HG03060 (cell line): ENCODE data around the gene SRSF4.
"Not testable (repeated sequence)": the region's sequence is repeated elsewhere in the genome, so short reads cannot be mapped to it uniquely, and the experiment has no call there.

Experiments used
- ATAC-seq: cut with Tn5 transposase; IDR thresholded peaks from one replicate; pipeline ENCODE4 v1.9.1; 2021; ENCODE audit warnings: low read depth, moderate number of reproducible peaks; ENCODE audit not compliant: unreplicated experiment

Gene SRSF4

GRCh38 chr1:29166291-29166878, 15.3 kb downstream of the SRSF4 start:
- ATAC-seq = no peak

GRCh38 chr1:29164588-29164987, 17.1 kb downstream of the SRSF4 start:
- ATAC-seq = no peak

- no peak for ATAC-seq
Measured at GRCh38 chr1:29162476-29163138, 19.1 kb downstream of the SRSF4 start.

- no peak for ATAC-seq
Measured at GRCh38 chr1:29162025-29162424, 19.7 kb downstream of the SRSF4 start.

GRCh38 chr1:29159773-29160172, 21.9 kb downstream of the SRSF4 start:
- ATAC-seq = no peak

- no peak for ATAC-seq
Measured at GRCh38 chr1:29157269-29157601, 24.5 kb downstream of the SRSF4 start.

GRCh38 chr1:29156543-29157268, 25.0 kb downstream of the SRSF4 start:
- no peak for ATAC-seq

- ATAC-seq = no peak
Measured at GRCh38 chr1:29152046-29152805, 29.5 kb downstream of the SRSF4 start.

GRCh38 chr1:29150346-29150745, 31.4 kb downstream of the SRSF4 start:
- not testable (repeated sequence) for ATAC-seq

- no peak for ATAC-seq
Measured at GRCh38 chr1:29148656-29149491, 32.8 kb downstream of the SRSF4 start.

GRCh38 chr1:29145739-29146437, 35.8 kb downstream of the SRSF4 start:
- no peak for ATAC-seq

- ATAC-seq = no peak
Measured at GRCh38 chr1:29144178-29144577, 37.5 kb downstream of the SRSF4 start.

GRCh38 chr1:29142714-29143113, 39.0 kb downstream of the SRSF4 start:
- no peak for ATAC-seq

GRCh38 chr1:29136391-29136915, 45.2 kb downstream of the SRSF4 start:
- no peak for ATAC-seq

- ATAC-seq = no peak
Measured at GRCh38 chr1:29134695-29135028, 47.0 kb downstream of the SRSF4 start.

- no peak for ATAC-seq
Measured at GRCh38 chr1:29133861-29134694, 47.6 kb downstream of the SRSF4 start.

GRCh38 chr1:29131056-29131455, 50.6 kb downstream of the SRSF4 start:
- not testable (repeated sequence) for ATAC-seq

- no peak for ATAC-seq
Measured at GRCh38 chr1:29129916-29130315, 51.8 kb downstream of the SRSF4 start.

- no peak for ATAC-seq
Measured at GRCh38 chr1:29128739-29129138, 53.0 kb downstream of the SRSF4 start.
